HT-29 (cell line): ENCODE data around the gene TMEM109. TPM values are rescaled to one million over a fixed set of nuclear protein-coding genes. Genes with fewer than 3 reads are reported as not detected.
"Not testable (repeated sequence)": the region's sequence is repeated elsewhere in the genome, so short reads cannot be mapped to it uniquely, and the experiment has no call there.

Experiments used
- DNase-seq: peaks from one replicate; pipeline ENCODE4 v3.0.0-alpha.2; 2015; ENCODE audit warnings: low spot score
- total RNA-seq: library from RNA; depleted of rRNA; stranded (reverse); fragments of >200 nt; shearing (Covaris generic); gene quantifications from 2 replicates; pipeline ENCODE4 v1.2.3, GENCODE V29; 2014

The TMEM109 gene
- total RNA-seq, 1 experiment from 2014 or later = 102 TPM

DNA sequence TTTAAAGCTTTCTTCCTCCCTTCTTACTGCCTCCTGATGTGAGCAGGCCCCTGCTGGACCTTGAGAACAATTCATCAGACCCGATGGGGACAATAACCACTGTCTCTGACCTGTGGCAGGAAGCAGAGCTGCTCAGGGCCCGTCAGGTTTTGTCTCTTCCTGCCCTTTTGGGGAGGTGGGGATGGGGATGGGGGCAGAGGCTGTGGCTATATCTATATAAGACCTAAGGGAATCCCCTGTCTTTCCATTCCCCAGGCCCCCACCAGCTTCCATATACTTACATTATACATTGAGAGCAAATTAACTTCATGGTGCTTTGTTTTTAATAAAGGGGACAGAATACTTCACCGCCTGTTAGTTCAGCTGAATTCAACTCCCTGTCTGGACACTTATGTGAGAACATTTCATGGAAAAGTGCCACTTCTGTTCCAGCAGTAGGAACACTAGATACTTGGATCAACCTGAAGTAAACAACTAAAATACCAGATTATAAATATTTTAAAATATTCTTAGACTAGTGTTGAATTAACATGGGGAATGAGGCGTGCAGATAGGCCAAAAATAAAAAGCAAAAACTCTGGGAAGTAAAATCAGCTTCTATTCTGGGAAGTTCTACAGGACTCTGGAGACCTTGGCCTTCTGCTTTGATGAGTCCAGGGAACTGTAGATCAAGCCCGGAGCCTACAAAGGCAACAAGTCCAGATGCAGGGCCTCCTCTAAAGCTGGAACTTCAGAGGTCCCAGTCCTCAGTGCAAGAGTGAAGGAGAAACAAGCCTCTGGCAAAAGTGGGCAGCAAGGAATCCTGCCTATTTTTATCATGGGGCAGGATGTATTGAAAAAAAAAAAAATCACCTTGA lies 35.5 kb upstream of the TMEM109 start:
- DNase-seq = no peak

DNA sequence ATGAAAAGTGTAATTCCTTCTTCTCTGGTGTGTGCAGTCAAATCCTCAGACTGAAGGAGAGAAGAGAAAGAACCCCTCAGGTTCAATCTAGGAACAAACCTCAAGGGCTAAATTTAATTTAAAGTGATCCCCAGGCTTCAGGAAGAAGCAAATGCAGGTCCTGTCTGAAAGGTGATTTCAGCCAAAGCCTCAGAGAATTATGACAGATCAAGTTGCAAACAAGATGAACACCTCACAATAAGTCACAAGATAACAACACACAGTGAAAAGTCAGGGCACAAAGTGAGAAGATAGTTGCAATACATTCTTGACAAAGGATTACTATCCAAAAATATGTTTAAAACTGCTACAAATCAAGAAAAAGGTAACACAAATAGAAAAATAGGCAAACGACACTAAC lies 34.9 kb upstream of the TMEM109 start:
- no peak for DNase-seq

DNA sequence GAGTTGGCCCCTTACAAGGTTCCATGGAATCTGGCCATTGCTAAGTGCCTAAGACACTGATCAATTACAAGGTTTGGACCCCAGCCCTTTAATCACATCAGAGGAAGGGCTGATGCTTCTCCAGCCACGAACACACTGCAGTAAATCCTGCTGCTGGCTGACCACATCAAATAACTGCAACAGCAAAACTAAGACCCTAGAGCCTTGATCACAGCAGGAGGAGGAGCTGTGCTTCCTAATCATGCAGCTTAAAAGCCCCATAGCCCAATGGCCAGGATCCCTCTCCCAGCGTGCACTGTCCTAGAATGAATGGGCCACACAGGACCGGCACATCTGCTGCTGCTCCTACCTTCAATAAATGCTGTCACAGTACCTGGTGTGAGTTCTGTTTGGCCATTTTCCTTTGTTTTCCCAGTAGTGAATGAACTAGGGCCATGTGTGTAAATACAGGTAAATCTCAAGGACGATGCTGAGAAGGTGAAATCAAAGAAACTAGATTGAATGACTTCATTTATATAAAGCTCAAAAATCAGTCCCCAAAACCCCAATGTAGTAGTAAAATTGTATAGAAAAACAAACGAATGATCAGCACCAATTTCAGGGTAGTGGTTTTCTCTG lies 33.9 kb upstream of the TMEM109 start:
- no peak for DNase-seq

DNA sequence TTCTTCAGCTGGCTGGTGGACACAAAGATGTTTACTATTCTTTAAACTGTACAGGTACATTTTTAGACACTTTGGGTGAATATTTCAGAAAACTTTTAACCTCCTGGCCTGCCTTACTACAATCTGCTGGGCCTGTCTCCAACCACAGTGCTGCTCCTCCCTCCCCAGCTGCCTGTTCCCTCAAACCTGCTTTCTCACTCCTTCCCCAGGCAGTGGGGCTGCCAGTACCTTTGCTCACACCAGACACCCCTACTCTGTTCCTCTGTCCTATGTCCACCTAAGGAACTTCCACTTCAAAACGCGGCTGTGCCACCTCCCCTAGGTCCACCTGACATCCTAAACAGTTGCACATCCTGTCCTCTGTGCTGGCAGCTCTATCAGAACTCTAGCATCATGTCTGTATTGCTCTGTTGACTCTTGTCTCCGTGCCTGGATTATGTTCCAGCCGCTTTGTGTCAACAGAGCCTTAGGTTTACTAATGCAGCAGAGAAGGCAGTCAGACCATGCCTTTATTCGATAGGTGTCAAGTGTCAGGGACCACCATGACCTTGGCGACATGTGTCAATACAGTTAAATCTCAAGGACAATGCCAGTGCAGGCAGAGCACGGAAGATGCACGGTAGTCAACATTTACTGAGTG lies 33.2 kb upstream of the TMEM109 start:
- DNase-seq = no peak

DNA sequence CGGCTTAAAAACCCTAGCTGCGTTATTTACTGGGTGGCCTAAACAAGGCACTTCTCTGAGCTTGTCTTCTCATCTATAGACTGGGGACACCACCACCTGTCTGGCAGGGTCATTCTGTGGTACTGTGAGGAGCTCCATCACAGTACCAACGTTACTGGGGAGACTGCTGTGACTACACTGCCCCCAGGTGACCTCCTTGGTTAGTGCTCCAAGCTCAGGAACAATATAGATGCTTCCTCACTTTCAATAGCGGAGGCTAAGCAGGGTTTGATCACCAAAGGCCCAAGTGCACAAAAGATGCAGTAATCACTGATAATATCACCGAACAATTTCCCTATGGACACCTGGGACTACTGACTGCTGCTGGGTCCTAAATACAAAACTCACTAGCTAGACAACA lies 26.4 kb upstream of the TMEM109 start:
- peak; percentile 89 for DNase-seq

DNA sequence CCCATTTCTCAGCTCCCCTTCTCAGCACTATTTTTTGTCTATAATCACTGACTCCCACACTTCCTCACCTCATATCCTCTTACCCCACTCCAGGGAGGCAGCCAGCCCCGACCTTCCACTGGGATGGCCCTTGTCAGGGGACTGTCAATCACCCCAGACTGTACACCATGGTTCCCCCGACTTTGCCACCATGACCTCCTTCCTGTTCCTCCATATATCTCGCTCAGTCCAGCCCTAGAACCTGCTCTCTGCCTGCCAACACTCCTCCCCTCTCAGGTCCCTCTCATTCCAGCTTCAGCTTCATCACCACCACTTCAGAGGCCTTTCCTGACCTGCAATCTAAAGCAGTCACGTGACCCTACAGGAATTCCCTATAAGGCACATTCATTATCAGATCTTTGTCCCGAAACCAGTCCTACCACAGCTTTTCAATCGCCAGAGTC lies 24.1 kb upstream of the TMEM109 start:
- DNase-seq = no peak

DNA sequence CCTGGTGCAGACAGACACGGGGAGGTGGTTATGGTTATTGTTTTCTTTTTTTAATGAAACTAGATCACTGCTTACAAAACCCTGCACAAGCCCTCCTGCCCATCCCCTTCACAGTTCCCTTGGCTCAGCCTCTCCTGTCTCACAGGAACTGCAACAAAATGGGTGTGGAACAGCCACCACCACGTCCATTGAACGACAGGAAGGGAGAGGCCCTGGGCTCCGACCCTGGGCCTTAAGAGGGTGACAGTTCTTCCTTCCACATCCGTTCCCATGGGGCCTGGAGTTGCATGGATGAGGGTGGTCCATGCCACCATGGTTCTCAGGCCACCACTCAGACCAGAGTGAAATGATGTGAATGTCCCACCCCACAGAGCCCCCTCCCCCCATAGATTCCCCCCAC lies 23.3 kb upstream of the TMEM109 start:
- no peak for DNase-seq

DNA sequence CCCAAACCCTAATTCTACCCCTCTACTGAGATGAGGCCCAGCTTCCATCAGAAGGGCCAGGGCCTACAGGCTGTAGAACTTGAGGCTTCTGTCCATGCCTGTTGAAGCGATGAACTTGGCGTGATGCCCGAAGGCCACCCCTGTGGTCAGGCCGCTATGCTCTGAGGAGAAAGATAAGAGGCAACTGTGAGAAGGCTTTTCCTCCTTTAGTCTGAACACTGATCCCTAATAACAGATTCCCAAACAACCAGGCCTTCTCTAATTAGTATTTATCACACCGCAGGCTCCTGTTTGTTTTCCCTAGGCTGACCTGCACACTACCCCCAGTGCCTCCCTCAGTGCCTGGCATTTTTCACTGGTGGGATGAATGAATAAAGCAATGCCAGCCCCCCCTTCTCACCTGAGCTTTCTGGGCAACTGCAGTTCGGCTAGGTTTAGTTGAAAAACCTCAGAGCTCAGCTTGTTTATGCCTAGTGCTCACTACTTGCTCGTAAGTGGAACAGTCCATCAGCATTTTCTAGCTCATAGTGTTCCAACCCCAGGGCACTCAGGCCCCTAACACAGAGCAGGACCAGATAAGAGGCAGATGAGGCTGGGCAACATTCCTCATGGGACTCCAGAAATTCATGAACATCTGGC lies 22.7 kb upstream of the TMEM109 start:
- no peak for DNase-seq

DNA sequence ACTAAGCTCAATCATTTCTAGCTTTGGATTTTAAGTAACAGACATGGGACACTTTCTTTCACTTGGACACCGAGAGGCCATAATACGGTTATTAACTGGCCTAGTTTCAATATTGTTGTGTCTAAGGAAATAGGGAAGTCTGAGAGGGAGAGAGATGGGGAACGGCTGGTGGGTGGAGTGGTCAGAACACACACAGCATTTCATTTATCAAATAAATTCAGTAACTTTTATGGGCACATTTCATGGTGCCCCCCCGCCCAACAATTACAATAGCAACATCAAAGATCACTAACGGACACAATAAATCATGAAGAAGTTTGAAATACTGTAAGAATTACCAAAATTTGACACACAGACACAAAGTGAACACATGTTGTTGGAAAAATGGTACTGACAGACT lies 18.3 kb upstream of the TMEM109 start:
- no peak for DNase-seq

DNA sequence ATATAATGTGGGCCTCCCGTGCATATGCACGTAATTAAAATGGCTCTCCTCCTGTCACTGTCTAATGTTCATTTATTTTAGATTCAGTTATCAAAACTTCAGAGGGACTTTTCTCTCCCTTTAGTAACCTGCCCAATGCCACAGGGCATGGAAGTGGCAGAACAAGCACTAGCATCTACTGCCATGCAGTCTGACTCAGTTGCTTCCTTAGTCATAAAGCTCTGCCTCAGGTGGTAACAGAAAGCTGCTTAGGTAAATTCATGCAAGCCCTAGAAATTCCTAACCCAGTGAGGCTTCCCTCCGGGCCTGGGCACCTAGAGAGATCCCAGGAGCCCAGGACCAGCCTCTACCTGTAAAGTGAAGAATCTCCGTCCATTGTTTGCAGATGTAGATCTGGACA lies 16.5 kb upstream of the TMEM109 start:
- DNase-seq = no peak

DNA sequence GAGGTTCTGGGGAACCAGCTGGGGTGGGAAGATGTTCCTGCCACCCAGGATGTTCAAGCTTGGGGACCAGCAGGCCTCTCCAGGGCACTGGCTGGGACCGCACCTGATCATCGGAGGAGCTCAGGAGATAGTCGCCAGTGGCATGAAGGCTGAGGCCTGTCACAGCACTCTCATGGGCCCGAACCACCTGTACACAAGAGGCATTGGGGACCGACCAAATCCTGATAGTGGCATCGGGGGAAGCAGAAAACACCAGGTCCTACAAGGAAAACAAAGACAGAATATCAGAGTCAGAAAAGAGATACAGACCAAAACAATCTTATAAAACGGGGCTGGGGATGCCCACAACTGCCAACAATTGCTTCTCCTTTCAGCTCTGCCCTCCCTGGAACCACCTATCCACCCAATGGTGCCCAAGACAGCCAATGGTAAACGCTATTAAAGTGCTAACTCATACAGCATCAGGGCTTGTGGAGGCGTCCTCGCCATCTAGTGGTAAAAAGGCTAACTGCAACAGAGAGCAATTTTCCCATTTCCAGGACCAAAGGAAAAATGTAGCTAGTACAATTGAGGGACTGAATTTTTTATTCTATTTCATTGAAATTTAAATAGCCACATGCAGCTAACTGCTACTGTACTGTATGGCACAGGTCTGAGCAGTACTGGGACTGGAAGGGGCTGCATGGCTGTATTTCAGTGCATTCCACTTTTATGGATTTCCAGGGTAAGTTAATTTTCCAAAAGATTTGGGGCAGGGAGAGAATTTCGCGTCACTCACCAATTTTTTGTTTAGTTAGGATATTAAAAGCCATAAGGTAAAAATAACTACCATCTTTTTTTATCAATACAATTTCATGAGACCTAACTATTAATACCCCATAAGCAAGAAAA lies 14.7 kb upstream of the TMEM109 start:
- peak; percentile 86 for DNase-seq

DNA sequence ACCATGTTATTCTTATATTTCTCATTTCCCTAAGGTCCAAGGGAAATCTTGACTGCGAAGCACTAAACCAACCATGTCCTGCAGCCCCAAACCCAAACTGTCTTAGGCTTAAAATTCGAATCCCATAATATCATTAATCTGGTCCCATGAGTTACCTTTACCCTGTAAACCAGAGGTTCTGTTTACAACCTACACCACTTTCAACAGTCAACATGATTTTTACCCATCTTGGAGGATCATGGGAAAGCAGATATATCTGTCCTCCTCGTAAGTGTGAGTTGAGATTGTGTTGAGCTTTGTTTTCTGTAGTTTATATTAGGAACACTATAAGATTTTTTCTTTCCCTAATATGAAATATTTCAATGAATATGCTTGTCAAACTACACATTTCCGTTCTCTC lies 14.0 kb upstream of the TMEM109 start:
- DNase-seq = no peak

DNA sequence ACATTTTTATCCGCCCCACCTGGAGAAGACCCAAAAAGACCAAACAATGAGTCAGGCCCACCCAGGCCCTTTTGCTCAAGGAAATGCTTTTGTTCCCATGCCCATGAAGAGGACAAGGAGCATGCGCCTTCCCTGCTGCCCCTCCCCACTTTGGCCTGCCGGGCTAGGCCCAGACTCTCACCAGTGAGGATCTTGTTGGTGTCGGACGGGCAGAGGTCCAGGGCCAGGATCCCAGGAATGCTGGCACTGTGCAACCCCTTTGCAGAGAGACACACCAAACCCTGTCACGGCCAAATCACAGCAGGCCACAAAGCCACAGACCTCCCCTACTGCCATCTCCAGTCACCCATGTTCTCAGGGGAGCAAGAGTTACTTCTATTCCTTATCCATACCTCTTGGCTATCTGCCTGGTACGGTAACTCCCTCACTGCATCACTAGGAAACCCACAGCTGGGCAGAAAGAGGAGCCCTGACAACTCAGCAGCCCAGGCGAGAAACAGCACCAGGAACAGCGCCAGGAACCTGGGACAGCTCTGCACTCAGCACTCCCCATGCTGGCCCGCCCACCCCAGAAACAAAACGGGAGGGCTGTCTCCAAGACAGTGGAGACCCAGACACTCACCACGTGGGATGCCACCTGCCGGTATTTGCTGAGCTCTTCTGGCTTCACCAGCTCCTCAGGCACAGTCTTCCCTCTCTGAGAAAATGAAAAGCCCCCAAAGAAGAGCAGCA lies 13.1 kb upstream of the TMEM109 start:
- no peak for DNase-seq

DNA sequence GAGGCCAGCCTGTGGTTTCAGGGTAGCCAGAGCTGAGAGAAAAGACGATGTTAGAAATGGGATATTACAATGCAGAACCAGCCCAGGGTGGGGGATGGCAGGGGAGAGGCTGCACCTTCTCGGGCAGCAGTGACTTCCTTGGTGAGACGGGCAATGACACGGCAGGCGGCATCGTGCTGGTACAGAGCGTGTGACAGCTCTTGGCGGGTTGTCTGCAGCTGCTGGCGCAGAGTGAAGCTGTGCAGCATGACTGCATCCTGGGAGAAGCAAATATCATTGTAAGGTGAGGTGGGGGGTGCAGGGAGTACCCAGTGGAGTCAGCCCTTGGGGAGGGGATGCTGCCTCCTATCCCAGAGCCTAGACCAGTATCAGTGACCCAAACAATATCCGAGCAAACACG lies 11.3 kb upstream of the TMEM109 start:
- no peak for DNase-seq

DNA sequence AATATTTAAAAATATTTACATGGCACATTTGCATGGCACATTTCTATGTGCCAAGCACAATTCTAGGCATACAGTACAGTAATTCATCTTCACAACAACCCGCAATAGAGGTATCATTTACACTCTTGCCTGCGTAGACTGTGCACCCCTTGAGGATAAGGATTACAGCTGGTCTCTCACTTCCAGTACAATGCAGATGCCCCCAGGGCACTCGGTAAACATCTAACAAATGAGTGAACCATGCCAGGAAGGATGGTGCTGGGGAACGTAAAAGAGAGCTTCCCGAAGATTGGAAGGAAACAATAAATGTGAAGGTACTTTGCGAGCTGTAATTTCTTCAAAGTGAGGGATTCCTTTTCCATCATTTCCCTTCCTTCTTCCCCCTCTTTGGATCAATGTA lies 8.9 kb upstream of the TMEM109 start:
- DNase-seq = no peak

DNA sequence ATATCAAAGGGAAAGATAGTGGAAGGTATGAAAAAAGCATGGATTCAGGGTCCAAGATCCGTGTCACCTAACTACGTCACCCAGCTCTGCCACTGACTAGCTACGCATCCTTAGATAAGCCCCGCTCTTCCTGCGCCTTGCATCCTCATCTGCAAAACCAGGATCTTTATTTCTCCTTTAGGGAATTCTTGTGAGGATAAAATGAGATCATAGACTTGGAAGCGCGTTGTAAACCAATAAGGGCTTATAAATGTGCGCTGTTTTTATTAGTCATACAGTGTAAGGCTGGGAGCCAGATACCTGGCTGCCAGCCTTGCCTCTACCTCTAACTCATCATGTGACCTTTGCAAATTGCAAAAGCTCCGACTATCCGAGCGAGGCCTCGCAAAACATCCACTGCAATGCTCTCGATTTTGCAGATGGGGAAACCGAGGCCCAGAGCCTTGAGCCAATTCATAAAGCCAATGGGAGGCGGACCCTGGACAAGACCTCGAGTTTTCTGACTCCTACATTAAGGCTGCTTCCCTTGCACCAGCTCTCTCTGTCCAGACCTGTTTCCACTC lies 8.3 kb upstream of the TMEM109 start:
- peak; percentile 59 for DNase-seq

DNA sequence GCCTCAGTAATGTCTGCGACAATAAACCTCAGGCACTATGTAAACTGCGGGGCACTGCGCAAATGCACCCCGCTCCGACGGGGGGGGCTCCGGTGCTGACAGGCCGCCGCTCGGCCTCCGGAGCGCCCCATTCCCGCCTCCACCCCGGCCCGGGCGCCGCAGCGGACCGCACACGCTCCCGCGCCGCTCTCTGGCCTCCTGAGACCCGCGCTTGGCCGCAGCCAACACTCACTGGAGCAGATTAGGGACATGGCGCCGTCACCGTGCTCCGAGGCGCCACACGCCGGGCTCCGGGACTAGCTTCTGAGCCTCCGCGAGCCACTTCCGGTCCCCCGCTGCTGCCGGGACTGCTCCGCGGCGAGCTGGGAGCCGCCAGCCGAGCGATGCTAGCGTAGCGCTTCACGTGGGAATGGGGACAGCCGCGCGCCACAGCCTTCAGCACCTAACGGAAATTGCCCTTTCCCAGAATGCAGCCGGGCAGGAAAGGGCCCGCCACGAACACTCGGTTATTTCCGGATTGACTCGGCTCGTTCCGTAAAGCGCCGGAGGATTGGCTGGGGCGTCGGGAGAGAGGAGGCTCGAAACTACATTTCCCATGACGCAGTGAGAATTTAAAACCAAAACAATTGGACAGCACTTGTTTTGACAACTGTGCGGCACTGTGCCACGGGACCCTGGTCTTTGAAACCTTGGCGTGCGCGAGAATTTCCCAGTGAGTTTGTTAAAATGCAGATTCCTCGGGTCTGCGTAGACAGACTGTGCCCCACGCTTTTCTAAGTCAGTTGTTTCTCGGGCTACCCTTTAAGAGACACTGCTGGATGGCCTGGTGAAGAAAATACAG lies 7.6 kb upstream of the TMEM109 start, which contains the start of gene PRPF19:
TSS of gene PRPF19 (minus strand) at position 454 of the 841 bp plus-strand sequence. CDS start at position 251, 203 bp downstream.
- DNase-seq = peak; percentile 99

DNA sequence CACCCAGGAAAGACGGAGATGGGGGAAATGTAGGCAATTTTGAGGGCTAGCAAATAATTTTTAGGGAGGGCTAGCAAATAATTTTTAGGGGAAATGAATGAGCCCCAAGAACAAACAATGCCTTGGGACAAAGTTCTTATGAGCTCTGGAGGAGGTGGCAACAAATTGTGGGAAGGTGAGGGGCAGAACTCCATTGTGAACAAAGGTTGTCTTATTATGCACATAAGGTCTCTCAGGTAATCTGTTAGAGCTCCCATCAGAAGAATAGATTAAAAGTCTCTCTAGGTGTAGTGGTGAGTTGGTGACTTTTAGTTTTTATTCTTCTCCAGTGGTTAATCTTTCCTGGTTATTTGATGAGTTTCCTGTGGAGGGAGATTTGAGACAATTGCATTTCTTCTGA lies 5.2 kb upstream of the TMEM109 start:
- no peak for DNase-seq

DNA sequence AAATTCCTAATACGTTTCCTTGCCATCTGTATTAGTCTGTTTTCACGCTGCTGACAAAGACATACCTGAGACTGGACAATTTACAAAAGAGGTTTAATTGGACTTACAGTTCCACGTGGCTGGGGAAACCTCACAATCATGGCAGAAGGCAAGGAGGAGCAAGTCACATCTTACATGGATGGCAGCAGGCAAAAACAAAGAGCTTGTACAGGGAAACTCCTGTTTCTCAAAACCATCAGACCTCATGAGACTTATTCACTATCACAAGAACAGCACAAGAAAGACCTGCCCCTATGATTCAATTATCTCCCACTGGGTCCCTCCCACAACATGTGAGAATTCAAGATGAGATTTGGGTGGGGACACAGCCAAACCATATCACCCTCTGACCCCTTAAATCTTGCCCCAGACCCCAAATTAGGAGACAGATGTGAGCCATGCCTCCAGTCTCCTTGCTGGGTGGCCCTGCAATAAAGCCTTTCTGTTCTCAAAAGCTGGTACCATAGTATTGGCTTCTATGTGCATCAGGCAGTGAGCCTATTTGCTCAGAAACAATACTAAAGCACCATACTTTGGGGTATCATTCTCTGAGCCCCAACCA lies 4.2 kb upstream of the TMEM109 start:
- DNase-seq = not testable (repeated sequence)
